Spleen (tissue), 11 donors: ENCODE measurements around the gene ATP6V0A4. TPM values are rescaled to one million over a fixed set of nuclear protein-coding genes. Genes with fewer than 3 reads are reported as not detected.

Experiments used
- DNase-seq: peaks from one replicate; pipeline ENCODE4 v3.0.0-alpha.2; 2020
- H3K27ac ChIP-seq, 8 donors: fragments of 200-600 bp; sonication (generic) in 7 of 8; 1 replicate in 4 of 8; 2 replicates in 4 of 8; pipeline versions ENCODE4 v1.5.0 to v1.8.0; 2016 to 2021; ENCODE audit warnings: inconsistent platforms in 4 of 8, mild to moderate bottlenecking in 4 of 8, moderate library complexity in 1 of 8
- H3K27me3 ChIP-seq, 7 donors: fragments of 200-600 bp; sonication (generic) in 6 of 7; replicated peaks in 1 of 7; 1 replicate in 4 of 7; 2 replicates in 3 of 7; pipeline versions ENCODE4 v1.5.0 to v1.8.0; 2016 to 2021; ENCODE audit warnings: inconsistent platforms in 3 of 7, mild to moderate bottlenecking in 1 of 7
- H3K36me3 ChIP-seq, 6 donors: fragments of 200-600 bp; sonication (generic) in 5 of 6; 1 replicate in 4 of 6; 2 replicates in 2 of 6; pipeline versions ENCODE4 v1.5.0 to v1.8.0; 2016 to 2021; ENCODE audit warnings: inconsistent platforms in 2 of 6
- H3K4me1 ChIP-seq, 6 donors: fragments of 200-600 bp; sonication (generic) in 5 of 6; 1 replicate in 3 of 6; 2 replicates in 3 of 6; pipeline versions ENCODE4 v1.5.0 to v1.8.0; 2016 to 2021; ENCODE audit warnings: inconsistent platforms in 3 of 6
- H3K4me3 ChIP-seq, 8 donors: fragments of 200-600 bp; sonication (generic) in 7 of 8; 1 replicate in 4 of 8; 2 replicates in 4 of 8; pipeline versions ENCODE4 v1.5.0 to v1.8.0; 2016 to 2021; ENCODE audit warnings: inconsistent platforms in 4 of 8, mild to moderate bottlenecking in 4 of 8, moderate library complexity in 2 of 8
- H3K9me3 ChIP-seq, 8 donors: fragments of 200-600 bp; sonication (generic) in 7 of 8; 1 replicate in 4 of 8; 2 replicates in 4 of 8; pipeline versions ENCODE4 v1.5.0 to v1.8.0; 2016 to 2021; ENCODE audit warnings: inconsistent platforms in 4 of 8
- CTCF ChIP-seq, 11 experiments: fragments of 200-600 bp in 7 of 11; fragments of 450-650 bp in 4 of 11; sonication (generic) in 4 of 11; IDR thresholded peaks in 8 of 11; conservative IDR thresholded peaks in 3 of 11; 1 replicate in 7 of 11; 2 replicates in 4 of 11; pipeline versions ENCODE4 v1.4.0 to v1.8.0; 2016 to 2021; ENCODE audit warnings: antibody characterized with exemption in 11 of 11, inconsistent platforms in 4 of 11, mild to moderate bottlenecking in 1 of 11
- POLR2A ChIP-seq, 3 donors: fragments of 450-650 bp; IDR thresholded peaks; one replicate each; pipeline ENCODE4 v1.5.1; 2017; ENCODE audit warnings: antibody characterized with exemption in 3 of 3, mild to moderate bottlenecking in 1 of 3
- POLR2AphosphoS5 ChIP-seq, 3 donors: sonication (generic); formaldehyde crosslinking; IDR thresholded peaks; one replicate each; pipeline ENCODE4 v1.5.1; 2017; ENCODE audit warnings: antibody characterized with exemption in 3 of 3
- WGBS, 5 donors: extraction: QIAGEN DNeasy Blood & Tissue Kit in 3 of 5; methylation state at CpG; one replicate each; pipeline versions ENCODE4 v1.1.5 to v1.1.7; 2013 to 2018; 5-methylcytosine and 5-hydroxymethylcytosine counted together
- intact Hi-C: fragments of 100-400 bp; cut with DNase I; formaldehyde crosslinking; loops from one replicate; pipeline ENCODE4 v1.15.0; 2023; ENCODE audit warnings: low total_unique reads
- polyA plus RNA-seq, 3 donors: library from polyadenylated mRNA; stranded (reverse); fragments of 200-250 nt; gene quantifications; one replicate each; pipeline ENCODE4 v1.2.1, GENCODE V29; 2013
- total RNA-seq, 7 donors: library from RNA; depleted of rRNA in 3 of 7; stranded (reverse); fragments of >200 nt in 3 of 7; fragmentation: NEBNext Ultra II Directional in 4 of 7; extraction: Animal tissue kit (Norgen Biotek cat#: 25700) in 4 of 7; gene quantifications; one replicate each; pipeline versions ENCODE4 v1.1.0 to v1.2.1, GENCODE V29; 2016 to 2021
- donor health status: healthy with polysubstance abuse.
- donor health status: DM: no; HTN: no; CAD: no; lungs with moderate emphysema.
- donor health status: DM: no; HTN: no; CAD: no.
- donor health status: Bipolar disorder and iron deficiency.
- donor health status: healthy.
- donor health status: DM: no; HTN: no; CAD: no.
- donor health status: DM: yes; HTN: yes; CAD: no.

The ATP6V0A4 gene
- total and polyA plus RNA-seq, 10 donors = not detected

- intact Hi-C loops = no loop called here
- H3K4me3 ChIP-seq = no peak overlapping the region
- no peak for TF ChIP-seq POLR2A (IDR thresholded peaks at IDR 0.05)
- TF ChIP-seq CTCF (IDR thresholded peaks at IDR 0.05 in 8 of 11, conservative IDR thresholded peaks at IDR 0.05 in 3 of 11) = no peak
- TF ChIP-seq POLR2AphosphoS5 (IDR thresholded peaks at IDR 0.05) = no peak
- no peak overlapping the region for H3K27ac ChIP-seq
- peaks cover 0 to 5% (median 0%) of the 10 kb centered on the region in 6 donors for H3K4me1 ChIP-seq
- no peaks in the 10 kb centered on the region for H3K36me3 ChIP-seq
- H3K27me3 ChIP-seq = peaks cover 0 to 6% (median 0%) of the 10 kb centered on the region in 7 donors
- no peak for DNase-seq
- H3K9me3 ChIP-seq = no peaks in the 10 kb centered on the region
Measured at GRCh38 chr7:138670594-138670993, 127.4 kb downstream of the ATP6V0A4 start.

- Histone ChIP-seq H3K36me3 (no peaks in the 10 kb centered on the region), H3K4me1 (peaks cover 0 to 7% (median under 1%) of the 10 kb centered on the region in 6 donors), H3K4me3 (no peak overlapping the region), H3K9me3 (no peaks in the 10 kb centered on the region), H3K27ac (no peak overlapping the region), H3K27me3 (peaks cover 0 to 14% (median 2%) of the 10 kb centered on the region in 7 donors)
- TF ChIP-seq CTCF (IDR thresholded peaks at IDR 0.05 in 8 of 11, conservative IDR thresholded peaks at IDR 0.05 in 3 of 11) = no peak
- TF ChIP-seq POLR2AphosphoS5 (IDR thresholded peaks at IDR 0.05) = no peak
- no peak for TF ChIP-seq POLR2A (IDR thresholded peaks at IDR 0.05)
- intact Hi-C loops = no loop called here
- 67 to 96% (median 84%) methylated on average over 3 to 4 of the region's 4 CpGs for WGBS, 5 donors
- no peak for DNase-seq
Measured at GRCh38 chr7:138669364-138669763, 128.6 kb downstream of the ATP6V0A4 start.

- TF ChIP-seq POLR2A (IDR thresholded peaks at IDR 0.05) = no peak
- TF ChIP-seq POLR2AphosphoS5 (IDR thresholded peaks at IDR 0.05) = no peak
- no peak for TF ChIP-seq CTCF (IDR thresholded peaks at IDR 0.05 in 8 of 11, conservative IDR thresholded peaks at IDR 0.05 in 3 of 11)
- Histone ChIP-seq H3K27ac (no peak overlapping the region), H3K36me3 (no peaks in the 10 kb centered on the region), H3K4me3 (no peak overlapping the region), H3K27me3 (peaks cover 0 to 18% (median 4%) of the 10 kb centered on the region in 7 donors), H3K9me3 (no peaks in the 10 kb centered on the region), H3K4me1 (peaks cover 0 to 11% (median 4%) of the 10 kb centered on the region in 6 donors)
- no peak for DNase-seq
- intact Hi-C loops = no loop called here
- 83 to 87% (median 85%) methylated on average over 3 of the region's 3 CpGs for WGBS, 5 donors
Measured at GRCh38 chr7:138668946-138669345, 129.1 kb downstream of the ATP6V0A4 start.

- Histone ChIP-seq H3K4me3 (no peak overlapping the region), H3K27me3 (peaks cover 0 to 22% (median 4%) of the 10 kb centered on the region in 7 donors), H3K4me1 (peaks cover 0 to 16% (median 4%) of the 10 kb centered on the region in 6 donors), H3K9me3 (no peaks in the 10 kb centered on the region), H3K36me3 (no peaks in the 10 kb centered on the region), H3K27ac (no peak overlapping the region)
- WGBS, 5 donors = 90 to 100% (median 100%) methylated on average over 2 of the region's 2 CpGs
- intact Hi-C loops = no loop called here
- DNase-seq = no peak
- TF ChIP-seq POLR2A (IDR thresholded peaks at IDR 0.05) (no peak), POLR2AphosphoS5 (IDR thresholded peaks at IDR 0.05) (no peak), CTCF (IDR thresholded peaks at IDR 0.05 in 8 of 11, conservative IDR thresholded peaks at IDR 0.05 in 3 of 11) (no peak)
Measured at GRCh38 chr7:138668229-138668596, 129.8 kb downstream of the ATP6V0A4 start.
